HEK293 (cell line): ENCODE results near the gene ZNF423.
"Not testable (repeated sequence)": the region's sequence is repeated elsewhere in the genome, so short reads cannot be mapped to it uniquely, and the experiment has no call there.

Experiments
- ZNF549 ChIP-seq: fragments of 450-650 bp; IDR thresholded peaks from 2 replicates; pipeline ENCODE4 v1.5.1; 2018; ENCODE audit warnings: missing biosample characterization, missing genetic modification characterization, mild to moderate bottlenecking, inconsistent platforms, moderate library complexity
- TF ChIP-seq, protein P1 (sequence below): fragments of 450-650 bp; formaldehyde crosslinking; IDR thresholded peaks from 2 replicates; pipeline ENCODE4 v1.5.1; 2016; ENCODE audit warnings: missing biosample characterization, missing genetic modification characterization
- TF ChIP-seq, protein P2 (sequence below): fragments of 450-650 bp; formaldehyde crosslinking; IDR thresholded peaks from 2 replicates; pipeline ENCODE4 v1.5.1; 2016; ENCODE audit warnings: missing biosample characterization, missing genetic modification characterization

DNA sequence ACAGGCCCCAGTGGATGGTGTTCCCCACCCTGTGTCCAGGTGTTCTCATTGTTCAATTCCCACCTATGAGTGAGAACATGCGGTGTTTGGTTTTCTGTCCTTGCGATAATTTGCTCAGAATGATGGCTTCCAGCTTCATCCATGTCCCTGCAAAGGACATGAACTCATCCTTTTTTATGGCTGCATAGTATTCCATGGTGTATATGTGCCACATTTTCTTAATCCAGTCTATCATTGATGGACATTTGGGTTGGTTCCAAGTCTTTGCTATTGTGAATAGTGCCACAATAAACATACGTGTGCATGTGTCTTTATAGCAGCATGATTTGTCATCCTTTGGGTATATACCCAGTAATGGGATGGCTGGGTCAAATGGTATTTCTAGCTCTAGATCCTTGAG, 22.6 kb upstream of the ZNF423 start:
- TF ChIP-seq, protein P1, sequence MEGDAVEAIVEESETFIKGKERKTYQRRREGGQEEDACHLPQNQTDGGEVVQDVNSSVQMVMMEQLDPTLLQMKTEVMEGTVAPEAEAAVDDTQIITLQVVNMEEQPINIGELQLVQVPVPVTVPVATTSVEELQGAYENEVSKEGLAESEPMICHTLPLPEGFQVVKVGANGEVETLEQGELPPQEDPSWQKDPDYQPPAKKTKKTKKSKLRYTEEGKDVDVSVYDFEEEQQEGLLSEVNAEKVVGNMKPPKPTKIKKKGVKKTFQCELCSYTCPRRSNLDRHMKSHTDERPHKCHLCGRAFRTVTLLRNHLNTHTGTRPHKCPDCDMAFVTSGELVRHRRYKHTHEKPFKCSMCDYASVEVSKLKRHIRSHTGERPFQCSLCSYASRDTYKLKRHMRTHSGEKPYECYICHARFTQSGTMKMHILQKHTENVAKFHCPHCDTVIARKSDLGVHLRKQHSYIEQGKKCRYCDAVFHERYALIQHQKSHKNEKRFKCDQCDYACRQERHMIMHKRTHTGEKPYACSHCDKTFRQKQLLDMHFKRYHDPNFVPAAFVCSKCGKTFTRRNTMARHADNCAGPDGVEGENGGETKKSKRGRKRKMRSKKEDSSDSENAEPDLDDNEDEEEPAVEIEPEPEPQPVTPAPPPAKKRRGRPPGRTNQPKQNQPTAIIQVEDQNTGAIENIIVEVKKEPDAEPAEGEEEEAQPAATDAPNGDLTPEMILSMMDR (tag by site-specific recombination): not testable (repeated sequence)
- TF ChIP-seq, protein P2, sequence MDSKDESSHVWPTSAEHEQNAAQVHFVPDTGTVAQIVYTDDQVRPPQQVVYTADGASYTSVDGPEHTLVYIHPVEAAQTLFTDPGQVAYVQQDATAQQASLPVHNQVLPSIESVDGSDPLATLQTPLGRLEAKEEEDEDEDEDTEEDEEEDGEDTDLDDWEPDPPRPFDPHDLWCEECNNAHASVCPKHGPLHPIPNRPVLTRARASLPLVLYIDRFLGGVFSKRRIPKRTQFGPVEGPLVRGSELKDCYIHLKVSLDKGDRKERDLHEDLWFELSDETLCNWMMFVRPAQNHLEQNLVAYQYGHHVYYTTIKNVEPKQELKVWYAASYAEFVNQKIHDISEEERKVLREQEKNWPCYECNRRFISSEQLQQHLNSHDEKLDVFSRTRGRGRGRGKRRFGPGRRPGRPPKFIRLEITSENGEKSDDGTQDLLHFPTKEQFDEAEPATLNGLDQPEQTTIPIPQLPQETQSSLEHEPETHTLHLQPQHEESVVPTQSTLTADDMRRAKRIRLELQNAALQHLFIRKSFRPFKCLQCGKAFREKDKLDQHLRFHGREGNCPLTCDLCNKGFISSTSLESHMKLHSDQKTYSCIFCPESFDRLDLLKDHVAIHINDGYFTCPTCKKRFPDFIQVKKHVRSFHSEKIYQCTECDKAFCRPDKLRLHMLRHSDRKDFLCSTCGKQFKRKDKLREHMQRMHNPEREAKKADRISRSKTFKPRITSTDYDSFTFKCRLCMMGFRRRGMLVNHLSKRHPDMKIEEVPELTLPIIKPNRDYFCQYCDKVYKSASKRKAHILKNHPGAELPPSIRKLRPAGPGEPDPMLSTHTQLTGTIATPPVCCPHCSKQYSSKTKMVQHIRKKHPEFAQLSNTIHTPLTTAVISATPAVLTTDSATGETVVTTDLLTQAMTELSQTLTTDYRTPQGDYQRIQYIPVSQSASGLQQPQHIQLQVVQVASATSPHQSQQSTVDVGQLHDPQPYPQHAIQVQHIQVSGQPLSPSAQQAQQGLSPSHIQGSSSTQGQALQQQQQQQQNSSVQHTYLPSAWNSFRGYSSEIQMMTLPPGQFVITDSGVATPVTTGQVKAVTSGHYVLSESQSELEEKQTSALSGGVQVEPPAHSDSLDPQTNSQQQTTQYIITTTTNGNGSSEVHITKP: not testable (repeated sequence)
- not testable (repeated sequence) for TF ChIP-seq ZNF549 (tag by site-specific recombination)
